NB4 (cell line): ENCODE measurements around the gene NPAS2.

ENCODE experiments used
- CTCF ChIP-seq: IDR thresholded peaks from one replicate; pipeline ENCODE4 v1.5.1; 2012; ENCODE audit warnings: low read depth, low read length
- MYC ChIP-seq: IDR thresholded peaks from 2 replicates; pipeline ENCODE4 v1.6.1; 2011; ENCODE audit warnings: low read depth, low read length
- POLR2A ChIP-seq: IDR thresholded peaks from 2 replicates; pipeline ENCODE4 v1.6.1; 2011; ENCODE audit warnings: mild to moderate bottlenecking; ENCODE audit not compliant: insufficient read length; ENCODE audit errors: extremely low read depth

GRCh38 chr2:100963026-100963375 lies 143.1 kb downstream of the NPAS2 start:
- no peak for TF ChIP-seq MYC
- no peak for TF ChIP-seq POLR2A
- no peak for TF ChIP-seq CTCF
